ENCODE measurements around the gene ETHE1. TPM values are rescaled to one million over a fixed set of nuclear protein-coding genes. Genes with fewer than 3 reads are reported as not detected.
A peak's percentile ranks its signal among the peaks of the same experiment; 100 is the strongest.

ETHE1 gene
- total RNA-seq, 4 donors from 2014 or later = 48.2 to 63.2 (median 55.9) TPM

DNA sequence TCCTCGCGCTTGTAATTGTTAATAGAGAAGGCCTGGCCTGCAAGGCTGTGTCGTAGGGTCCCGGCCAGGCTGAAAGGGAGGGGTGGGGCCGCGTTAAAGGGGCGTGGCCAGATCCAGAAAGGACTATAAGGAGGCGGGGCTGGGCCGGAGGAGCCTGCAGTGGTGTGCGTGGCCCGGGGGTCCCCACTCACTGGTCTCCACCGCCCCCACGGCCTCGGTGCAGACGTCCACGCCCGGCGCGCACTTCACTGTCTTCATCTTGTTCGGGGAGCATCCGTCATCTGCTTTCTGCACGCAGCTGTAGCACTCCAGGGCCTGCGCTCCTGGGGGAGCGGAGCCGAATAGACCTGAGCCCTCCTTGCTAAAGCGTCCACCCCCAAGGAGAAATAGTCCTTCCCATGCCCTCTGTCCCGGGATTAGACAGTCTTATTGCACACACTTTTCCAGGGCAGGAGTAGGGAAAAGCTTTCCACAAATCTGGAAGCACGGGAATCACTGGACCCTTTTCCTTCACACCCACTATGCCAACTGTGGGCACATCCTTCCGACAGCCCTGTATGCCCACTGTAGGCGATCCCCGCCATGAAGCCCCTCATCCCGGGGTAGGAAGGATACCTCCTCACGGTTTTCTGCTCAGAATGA lies 62.7 kb downstream of the ETHE1 start:
- Histone ChIP-seq H3K9me3 (no peaks in the 10 kb centered on the region), H3K4me1 (peaks cover 6 to 30% (median 25%) of the 10 kb centered on the region in 4 donors), H3K4me3 (peak overlapping the region; percentile 67 to 79 (median 72)), H3K27ac (replicated peaks in 1 of 4) (peak overlapping the region; percentile 89 to 94 (median 90)), H3K27me3 (no peaks in the 10 kb centered on the region), H3K36me3 (peaks cover 0 to 6% (median 3%) of the 10 kb centered on the region in 4 donors)
- no peak for DNase-seq (ENCODE audit: extremely low spot score)
- intact Hi-C loops (cut with DNase I) = loop anchor here (5.0 kb wide), 1 partner anchor 38 kb away; the partner anchor contains the start of gene PHLDB3
- no peak for TF ChIP-seq POLR2AphosphoS5 (IDR thresholded peaks at IDR 0.05)
- no peak for TF ChIP-seq EP300 (IDR thresholded peaks at IDR 0.05)
- TF ChIP-seq, protein P1, sequence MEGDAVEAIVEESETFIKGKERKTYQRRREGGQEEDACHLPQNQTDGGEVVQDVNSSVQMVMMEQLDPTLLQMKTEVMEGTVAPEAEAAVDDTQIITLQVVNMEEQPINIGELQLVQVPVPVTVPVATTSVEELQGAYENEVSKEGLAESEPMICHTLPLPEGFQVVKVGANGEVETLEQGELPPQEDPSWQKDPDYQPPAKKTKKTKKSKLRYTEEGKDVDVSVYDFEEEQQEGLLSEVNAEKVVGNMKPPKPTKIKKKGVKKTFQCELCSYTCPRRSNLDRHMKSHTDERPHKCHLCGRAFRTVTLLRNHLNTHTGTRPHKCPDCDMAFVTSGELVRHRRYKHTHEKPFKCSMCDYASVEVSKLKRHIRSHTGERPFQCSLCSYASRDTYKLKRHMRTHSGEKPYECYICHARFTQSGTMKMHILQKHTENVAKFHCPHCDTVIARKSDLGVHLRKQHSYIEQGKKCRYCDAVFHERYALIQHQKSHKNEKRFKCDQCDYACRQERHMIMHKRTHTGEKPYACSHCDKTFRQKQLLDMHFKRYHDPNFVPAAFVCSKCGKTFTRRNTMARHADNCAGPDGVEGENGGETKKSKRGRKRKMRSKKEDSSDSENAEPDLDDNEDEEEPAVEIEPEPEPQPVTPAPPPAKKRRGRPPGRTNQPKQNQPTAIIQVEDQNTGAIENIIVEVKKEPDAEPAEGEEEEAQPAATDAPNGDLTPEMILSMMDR (IDR thresholded peaks at IDR 0.05) = no peak
- TF ChIP-seq POLR2A (IDR thresholded peaks at IDR 0.05; ENCODE audit: low read depth) = no peak
- 16% methylated on average over 33 of the region's 33 CpGs for WGBS

DNA sequence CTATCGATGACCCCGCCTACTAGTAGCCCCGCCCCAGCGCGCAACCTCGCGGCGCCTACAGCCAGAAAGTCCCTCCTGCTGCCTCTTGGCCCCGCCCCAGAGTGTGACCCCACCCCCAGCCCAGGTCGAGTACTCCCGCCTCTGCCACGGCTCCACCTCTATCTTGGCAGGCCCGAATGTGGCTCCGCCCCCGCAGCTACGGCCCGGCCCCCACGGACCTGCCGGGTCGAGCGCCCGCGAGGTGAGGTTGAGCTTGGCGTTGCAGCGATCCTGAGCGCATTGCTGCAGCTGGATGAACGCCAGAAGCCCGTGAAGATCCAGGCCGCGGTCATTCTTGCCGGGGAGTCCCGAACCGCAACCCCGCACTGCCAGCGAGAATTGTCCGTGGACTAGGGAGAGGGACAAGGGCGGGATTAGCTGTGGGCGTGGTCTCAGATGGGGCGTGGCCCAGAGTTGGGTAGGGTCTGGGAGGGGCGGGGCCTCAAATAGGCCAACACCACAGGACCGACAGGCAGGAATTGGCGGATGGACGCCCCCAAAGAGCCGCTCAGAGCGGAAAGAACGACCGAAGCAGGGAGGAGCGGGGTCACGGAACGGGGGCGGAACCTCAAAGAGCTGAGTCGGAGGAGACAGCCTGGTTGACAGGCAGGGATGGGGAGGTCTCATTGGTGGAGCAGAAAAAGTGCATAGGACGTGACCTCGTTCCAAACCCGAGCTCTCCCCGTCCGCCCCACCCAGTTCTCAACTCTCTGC lies 63.4 kb downstream of the ETHE1 start:
- peak; percentile 99 for DNase-seq (ENCODE audit: extremely low spot score)
- Histone ChIP-seq H3K27ac (replicated peaks in 1 of 4) (peak overlapping the region; percentile 89 to 94 (median 90)), H3K4me1 (peaks cover 6 to 30% (median 25%) of the 10 kb centered on the region in 4 donors), H3K4me3 (peak overlapping the region; percentile 67 to 79 (median 72)), H3K9me3 (no peaks in the 10 kb centered on the region), H3K36me3 (peaks cover 0 to 6% (median 3%) of the 10 kb centered on the region in 4 donors), H3K27me3 (no peaks in the 10 kb centered on the region)
- TF ChIP-seq POLR2AphosphoS5 (IDR thresholded peaks at IDR 0.05) (peak; percentile 54 to 70), POLR2A (IDR thresholded peaks at IDR 0.05; ENCODE audit: low read depth) (no peak), EP300 (IDR thresholded peaks at IDR 0.05) (no peak)
- TF ChIP-seq, protein P1 (IDR thresholded peaks at IDR 0.05) = no peak
- WGBS = under 1% methylated on average over 31 of the region's 57 CpGs
- intact Hi-C loops (cut with DNase I) = loop anchor here (5.0 kb wide), 1 partner anchor 39 kb away; the partner anchor contains the start of gene PHLDB3

DNA sequence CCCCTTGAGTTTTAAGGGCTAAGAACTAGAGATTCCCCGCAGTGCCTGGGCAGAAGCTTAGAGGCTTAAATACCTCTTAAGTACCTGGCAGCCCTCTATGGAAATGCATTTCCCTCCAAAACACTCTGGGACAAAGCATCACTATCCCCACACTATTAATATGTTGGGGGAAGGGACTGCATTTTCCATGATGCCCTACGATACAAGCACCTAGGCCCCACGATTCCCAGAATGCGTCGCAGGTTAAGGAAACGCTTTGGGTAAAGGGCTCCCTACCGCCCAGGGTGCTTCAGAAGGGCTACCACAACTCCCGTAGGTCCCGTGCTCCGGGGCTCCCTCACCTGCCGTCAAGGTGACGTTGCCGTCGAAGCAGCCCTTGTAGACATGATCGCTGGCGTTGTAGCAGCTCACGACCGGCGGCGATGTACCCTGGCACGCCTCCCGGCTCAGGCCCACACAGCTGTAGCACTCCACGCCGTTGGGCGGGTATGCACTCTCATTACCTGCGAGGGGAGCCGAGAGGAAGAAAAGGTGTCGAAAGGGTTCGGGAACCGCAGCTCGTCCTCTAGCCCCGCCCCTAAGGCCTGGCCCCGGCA lies 64.1 kb downstream of the ETHE1 start:
- H3K4me3 ChIP-seq = peak overlapping the region; percentile 67 to 79 (median 72)
- TF ChIP-seq, protein P1 (IDR thresholded peaks at IDR 0.05) = no peak
- TF ChIP-seq POLR2A (IDR thresholded peaks at IDR 0.05; ENCODE audit: low read depth) (no peak), EP300 (IDR thresholded peaks at IDR 0.05) (no peak), POLR2AphosphoS5 (IDR thresholded peaks at IDR 0.05) (no peak)
- intact Hi-C loops (cut with DNase I) = loop anchor here (5.0 kb wide), 1 partner anchor 39 kb away; the partner anchor contains the start of gene PHLDB3
- DNase-seq (ENCODE audit: extremely low spot score) = no peak
- H3K4me1 ChIP-seq = peaks cover 6 to 30% (median 25%) of the 10 kb centered on the region in 4 donors
- no peaks in the 10 kb centered on the region for H3K27me3 ChIP-seq
- H3K27ac ChIP-seq (replicated peaks in 1 of 4) = peak overlapping the region; percentile 89 to 94 (median 90)
- H3K36me3 ChIP-seq = peaks cover 0 to 6% (median 3%) of the 10 kb centered on the region in 4 donors
- WGBS = 26% methylated on average over 15 of the region's 33 CpGs
- no peaks in the 10 kb centered on the region for H3K9me3 ChIP-seq

DNA sequence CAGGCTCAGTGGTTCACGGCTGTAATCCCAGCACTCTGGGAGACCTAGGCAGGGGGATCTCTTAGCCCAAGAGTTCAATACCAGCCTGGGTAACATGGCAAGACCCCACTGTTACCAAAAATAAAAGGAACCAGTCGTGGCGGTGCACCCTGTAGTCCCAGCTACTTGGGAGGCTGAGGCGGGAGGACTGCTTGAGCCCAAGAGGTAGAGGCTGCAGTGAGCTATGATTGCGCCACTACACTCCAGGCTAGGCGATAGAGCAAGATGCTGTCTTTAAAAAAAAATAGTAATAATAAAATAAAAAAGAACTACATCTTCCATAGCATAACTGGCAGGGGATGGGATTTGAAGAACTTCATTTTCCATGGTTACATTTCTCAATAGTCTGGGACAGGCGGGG lies 64.6 kb downstream of the ETHE1 start:
- DNase-seq (ENCODE audit: extremely low spot score) = no peak
- peaks cover 0 to 6% (median 3%) of the 10 kb centered on the region in 4 donors for H3K36me3 ChIP-seq
- WGBS = 90% methylated on average over 7 of the region's 7 CpGs
- H3K9me3 ChIP-seq = no peaks in the 10 kb centered on the region
- H3K27ac ChIP-seq (replicated peaks in 1 of 4) = peak overlapping the region in 3 of 4 donors; percentile 89 to 94 (median 90)
- H3K27me3 ChIP-seq = no peaks in the 10 kb centered on the region
- H3K4me1 ChIP-seq = peaks cover 6 to 30% (median 25%) of the 10 kb centered on the region in 4 donors
- intact Hi-C loops (cut with DNase I) = loop anchor here (5.0 kb wide), 1 partner anchor 40 kb away; the partner anchor contains the start of gene PHLDB3
- H3K4me3 ChIP-seq = peak overlapping the region in 1 of 4 donors; percentile 79
- TF ChIP-seq, protein P1 (IDR thresholded peaks at IDR 0.05) = no peak
- TF ChIP-seq EP300 (IDR thresholded peaks at IDR 0.05) (no peak), POLR2AphosphoS5 (IDR thresholded peaks at IDR 0.05) (no peak), POLR2A (IDR thresholded peaks at IDR 0.05; ENCODE audit: low read depth) (no peak)
